OCI-LY1 (cell line): ENCODE data around the gene LGR4.

Source experiments
- H2AFZ ChIP-seq: fragments of 200-600 bp; sonication (generic), shearing (Covaris generic); 2 replicates; pipeline ENCODE4 v1.6.0; 2014; ENCODE audit warnings: antibody characterized with exemption, mild to moderate bottlenecking, low read length
- H3F3A ChIP-seq: fragments of 200-600 bp; sonication (generic), shearing (Covaris generic); 2 replicates; pipeline ENCODE4 v1.6.0; 2014; ENCODE audit warnings: mild to moderate bottlenecking, antibody characterized with exemption, low read length, moderate library complexity; ENCODE audit not compliant: insufficient read depth
- H3K27ac ChIP-seq: fragments of 200-600 bp; sonication (generic); 2 replicates; pipeline ENCODE4 v1.5.1; 2014; ENCODE audit warnings: low read length, mixed run types, mild to moderate bottlenecking, low read depth; ENCODE audit not compliant: poor library complexity, severe bottlenecking
- H3K27me3 ChIP-seq: fragments of 200-600 bp; sonication (generic); 2 replicates; pipeline ENCODE4 v1.6.0; 2014; ENCODE audit warnings: antibody characterized with exemption, mild to moderate bottlenecking, low read length, moderate library complexity; ENCODE audit not compliant: insufficient read depth
- H3K36me3 ChIP-seq: fragments of 200-600 bp; sonication (generic); 2 replicates; pipeline ENCODE4 v1.6.1; 2014; ENCODE audit warnings: mild to moderate bottlenecking, antibody characterized with exemption, low read length, moderate library complexity, mixed read lengths; ENCODE audit not compliant: insufficient read depth
- H3K4me1 ChIP-seq: fragments of 200-600 bp; sonication (generic); 2 replicates; pipeline ENCODE4 v1.5.1; 2014; ENCODE audit warnings: mild to moderate bottlenecking, low read length, moderate library complexity; ENCODE audit not compliant: insufficient read depth, severe bottlenecking
- H3K4me2 ChIP-seq: fragments of 200-600 bp; sonication (generic), shearing (Covaris generic); 2 replicates; pipeline ENCODE4 v1.6.1; 2014; ENCODE audit warnings: low read length
- H3K4me3 ChIP-seq: fragments of 200-600 bp; sonication (generic); 2 replicates; pipeline ENCODE4 v1.5.1; 2014; ENCODE audit warnings: low read length, low read depth, mild to moderate bottlenecking, mixed read lengths; ENCODE audit not compliant: poor library complexity, severe bottlenecking
- H3K79me2 ChIP-seq: fragments of 200-600 bp; shearing (Covaris generic); 2 replicates; pipeline ENCODE4 v1.6.1; 2016; ENCODE audit warnings: mixed run types, low read length, mixed read lengths; ENCODE audit not compliant: insufficient read depth
- H3K9ac ChIP-seq: fragments of 200-600 bp; sonication (generic), shearing (Covaris generic); 2 replicates; pipeline ENCODE4 v1.6.1; 2014; ENCODE audit warnings: mild to moderate bottlenecking, low read length, mixed read lengths
- H3K9me2 ChIP-seq: fragments of 200-600 bp; sonication (generic), shearing (Covaris generic); 2 replicates; pipeline ENCODE4 v1.6.1; 2014; ENCODE audit warnings: low read depth, mild to moderate bottlenecking, low read length, mixed read lengths
- H3K9me3 ChIP-seq: fragments of 200-600 bp; shearing (Covaris generic); 2 replicates; pipeline ENCODE4 v1.6.1; 2014; ENCODE audit warnings: low read length, mixed read lengths
- H4K20me1 ChIP-seq: fragments of 200-600 bp; sonication (generic), shearing (Covaris generic); 2 replicates; pipeline ENCODE4 v1.6.0; 2016; ENCODE audit warnings: mild to moderate bottlenecking, low read length; ENCODE audit not compliant: insufficient read depth
- EZH2 ChIP-seq: fragments of 200-600 bp; sonication (generic), shearing (Covaris generic); IDR thresholded peaks from 2 replicates; pipeline ENCODE4 v1.8.0; 2017; ENCODE audit warnings: borderline replicate concordance, mixed run types, mild to moderate bottlenecking, antibody characterized with exemption, low read length, moderate library complexity, mixed read lengths
- TF ChIP-seq, protein P1 (sequence below): fragments of 200-600 bp; sonication (generic), shearing (Covaris generic); IDR thresholded peaks from 2 replicates; pipeline ENCODE4 v1.5.1; 2017; ENCODE audit warnings: mild to moderate bottlenecking, antibody characterized with exemption, low read length, moderate library complexity, mixed read lengths

The LGR4 gene

GRCh38 chr11:27396259-27396839 lies 76.2 kb downstream of the LGR4 start:
- Histone ChIP-seq H3K79me2 (no peaks in the 10 kb centered on the region), H3F3A (no peaks in the 10 kb centered on the region), H2AFZ (no peak overlapping the region), H3K9me2 (no peaks in the 10 kb centered on the region), H3K9me3 (no peaks in the 10 kb centered on the region), H3K9ac (no peak overlapping the region), H3K36me3 (no peaks in the 10 kb centered on the region), H4K20me1 (no peaks in the 10 kb centered on the region), H3K4me1 (no peaks in the 10 kb centered on the region), H3K27ac (no peak overlapping the region), H3K27me3 (no peaks in the 10 kb centered on the region), H3K4me3 (no peak overlapping the region), H3K4me2 (no peak overlapping the region)
- TF ChIP-seq, protein P1, sequence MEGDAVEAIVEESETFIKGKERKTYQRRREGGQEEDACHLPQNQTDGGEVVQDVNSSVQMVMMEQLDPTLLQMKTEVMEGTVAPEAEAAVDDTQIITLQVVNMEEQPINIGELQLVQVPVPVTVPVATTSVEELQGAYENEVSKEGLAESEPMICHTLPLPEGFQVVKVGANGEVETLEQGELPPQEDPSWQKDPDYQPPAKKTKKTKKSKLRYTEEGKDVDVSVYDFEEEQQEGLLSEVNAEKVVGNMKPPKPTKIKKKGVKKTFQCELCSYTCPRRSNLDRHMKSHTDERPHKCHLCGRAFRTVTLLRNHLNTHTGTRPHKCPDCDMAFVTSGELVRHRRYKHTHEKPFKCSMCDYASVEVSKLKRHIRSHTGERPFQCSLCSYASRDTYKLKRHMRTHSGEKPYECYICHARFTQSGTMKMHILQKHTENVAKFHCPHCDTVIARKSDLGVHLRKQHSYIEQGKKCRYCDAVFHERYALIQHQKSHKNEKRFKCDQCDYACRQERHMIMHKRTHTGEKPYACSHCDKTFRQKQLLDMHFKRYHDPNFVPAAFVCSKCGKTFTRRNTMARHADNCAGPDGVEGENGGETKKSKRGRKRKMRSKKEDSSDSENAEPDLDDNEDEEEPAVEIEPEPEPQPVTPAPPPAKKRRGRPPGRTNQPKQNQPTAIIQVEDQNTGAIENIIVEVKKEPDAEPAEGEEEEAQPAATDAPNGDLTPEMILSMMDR = no peak
- TF ChIP-seq EZH2 = no peak

- H4K20me1 ChIP-seq = no peaks in the 10 kb centered on the region
- no peak overlapping the region for H3K9ac ChIP-seq
These were observed 76.9 kb downstream of the LGR4 start for GRCh38 chr11:27395556-27396258.

GRCh38 chr11:27394781-27395228 lies 77.8 kb downstream of the LGR4 start:
- no peak for TF ChIP-seq EZH2
- TF ChIP-seq, protein P1 = no peak
- H3K27ac ChIP-seq = no peak overlapping the region

More at GRCh38 chr11:27395556-27396258, 76.9 kb downstream of the LGR4 start:
- Histone ChIP-seq H3K4me2 (no peak overlapping the region), H3K36me3 (no peaks in the 10 kb centered on the region), H3K4me3 (no peak overlapping the region), H2AFZ (no peak overlapping the region), H3K4me1 (no peaks in the 10 kb centered on the region), H3K79me2 (no peaks in the 10 kb centered on the region), H3F3A (no peaks in the 10 kb centered on the region), H3K27ac (no peak overlapping the region), H3K9me2 (no peaks in the 10 kb centered on the region), H3K27me3 (no peaks in the 10 kb centered on the region), H3K9me3 (no peaks in the 10 kb centered on the region)
- TF ChIP-seq EZH2 = no peak
- TF ChIP-seq, protein P1 = no peak

More at GRCh38 chr11:27394781-27395228, 77.8 kb downstream of the LGR4 start:
- Histone ChIP-seq H4K20me1 (no peaks in the 10 kb centered on the region), H3K36me3 (no peaks in the 10 kb centered on the region), H3K9me2 (no peaks in the 10 kb centered on the region), H3K9me3 (no peaks in the 10 kb centered on the region), H3K4me3 (no peak overlapping the region), H3K9ac (no peak overlapping the region), H3K79me2 (no peaks in the 10 kb centered on the region), H2AFZ (no peak overlapping the region), H3F3A (no peaks in the 10 kb centered on the region), H3K27me3 (no peaks in the 10 kb centered on the region), H3K4me1 (no peaks in the 10 kb centered on the region), H3K4me2 (no peak overlapping the region)
